NCI-H510A treated with DMSO at 0.1 percent for 48 hours (cell line): ENCODE measurements around the gene INTS7.

Experiments
- DNase-seq: peaks from one replicate; lab custom pipeline; 2025; lab: John Stamatoyannopoulos, UW

INTS7 gene, protein sequence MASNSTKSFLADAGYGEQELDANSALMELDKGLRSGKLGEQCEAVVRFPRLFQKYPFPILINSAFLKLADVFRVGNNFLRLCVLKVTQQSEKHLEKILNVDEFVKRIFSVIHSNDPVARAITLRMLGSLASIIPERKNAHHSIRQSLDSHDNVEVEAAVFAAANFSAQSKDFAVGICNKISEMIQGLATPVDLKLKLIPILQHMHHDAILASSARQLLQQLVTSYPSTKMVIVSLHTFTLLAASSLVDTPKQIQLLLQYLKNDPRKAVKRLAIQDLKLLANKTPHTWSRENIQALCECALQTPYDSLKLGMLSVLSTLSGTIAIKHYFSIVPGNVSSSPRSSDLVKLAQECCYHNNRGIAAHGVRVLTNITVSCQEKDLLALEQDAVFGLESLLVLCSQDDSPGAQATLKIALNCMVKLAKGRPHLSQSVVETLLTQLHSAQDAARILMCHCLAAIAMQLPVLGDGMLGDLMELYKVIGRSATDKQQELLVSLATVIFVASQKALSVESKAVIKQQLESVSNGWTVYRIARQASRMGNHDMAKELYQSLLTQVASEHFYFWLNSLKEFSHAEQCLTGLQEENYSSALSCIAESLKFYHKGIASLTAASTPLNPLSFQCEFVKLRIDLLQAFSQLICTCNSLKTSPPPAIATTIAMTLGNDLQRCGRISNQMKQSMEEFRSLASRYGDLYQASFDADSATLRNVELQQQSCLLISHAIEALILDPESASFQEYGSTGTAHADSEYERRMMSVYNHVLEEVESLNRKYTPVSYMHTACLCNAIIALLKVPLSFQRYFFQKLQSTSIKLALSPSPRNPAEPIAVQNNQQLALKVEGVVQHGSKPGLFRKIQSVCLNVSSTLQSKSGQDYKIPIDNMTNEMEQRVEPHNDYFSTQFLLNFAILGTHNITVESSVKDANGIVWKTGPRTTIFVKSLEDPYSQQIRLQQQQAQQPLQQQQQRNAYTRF

DNA sequence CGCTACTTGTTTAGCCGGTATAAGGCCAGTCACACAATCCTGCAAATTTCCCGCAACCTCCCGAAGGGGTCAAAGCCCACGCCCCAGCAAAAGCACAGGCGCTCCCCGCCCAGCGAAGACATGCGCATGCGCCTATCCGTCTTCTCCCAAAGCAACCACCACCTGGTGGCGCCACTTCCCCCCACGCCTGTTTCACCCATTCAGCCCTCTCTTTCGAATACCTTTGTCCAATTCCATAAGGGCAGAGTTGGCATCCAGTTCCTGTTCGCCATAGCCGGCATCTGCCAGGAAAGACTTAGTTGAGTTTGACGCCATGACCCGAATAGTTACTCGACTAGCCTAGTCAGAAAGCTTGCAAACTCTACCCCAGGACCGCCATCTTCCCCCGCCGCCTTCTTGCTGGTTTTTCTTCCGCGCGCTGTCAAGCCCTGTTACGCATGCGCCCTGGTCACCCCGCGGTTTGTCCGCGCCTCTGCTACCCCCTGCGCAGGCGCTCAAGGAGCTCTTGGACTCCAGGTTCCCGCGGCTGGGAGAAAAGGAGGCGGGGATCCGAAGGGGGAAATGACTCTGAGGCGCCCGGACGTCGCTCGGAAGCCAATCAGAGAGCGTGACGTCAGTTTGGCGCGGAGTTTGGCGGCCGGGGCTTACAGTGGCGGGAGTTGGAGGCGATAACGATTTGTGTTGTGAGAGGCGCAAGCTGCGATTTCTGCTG, at the start of gene INTS7, which contains the start of gene DTL:
TSS of gene INTS7 (minus strand) at position 435 of the 712 bp plus-strand sequence. CDS start at position 315, 120 bp downstream.
TSS of gene DTL (plus strand) at position 626 of the 712 bp plus-strand sequence. CDS start 143 bp downstream, outside the sequence.
- peak; percentile 99 for DNase-seq

GRCh38 chr1:212082765-212083406, 47.5 kb upstream of the INTS7 start:
- DNase-seq, result no peak

DNA sequence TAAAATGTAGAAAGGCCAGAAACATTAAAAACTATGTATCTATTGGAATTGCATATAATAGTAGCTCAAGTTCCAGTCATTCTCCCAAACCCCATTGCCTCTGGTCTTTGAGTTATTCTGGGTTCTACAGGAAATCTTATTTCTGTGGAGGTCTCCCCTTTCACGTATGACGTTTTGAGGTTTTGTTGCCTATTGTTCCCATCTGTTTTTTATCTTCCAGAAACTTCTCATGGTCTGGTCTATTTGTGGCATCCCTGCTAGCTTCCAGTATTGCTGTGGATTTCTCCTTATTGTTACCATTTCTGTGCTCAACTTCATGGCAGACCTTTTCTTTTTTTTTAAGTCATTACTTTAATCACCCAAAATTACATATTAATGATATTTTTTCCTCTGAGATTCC, 43.5 kb upstream of the INTS7 start:
- no peak for DNase-seq

DNA sequence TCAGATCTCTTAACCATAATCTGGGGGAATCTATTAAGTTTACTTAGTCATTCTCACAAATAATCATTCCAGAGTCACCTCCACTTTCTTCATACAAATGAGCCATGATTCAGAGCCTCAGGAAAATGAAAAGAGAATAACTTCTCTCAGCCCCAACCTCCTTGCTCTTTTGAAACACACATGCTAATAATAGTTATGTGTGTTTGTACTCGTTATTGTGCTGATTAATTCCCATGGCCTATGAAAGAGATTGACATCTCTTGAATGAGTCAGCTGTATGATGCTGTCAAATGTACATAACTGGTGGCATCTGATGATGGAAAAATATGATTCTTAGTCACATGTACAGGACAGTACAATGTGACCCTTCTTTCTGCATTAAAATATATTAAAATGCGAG, 41.7 kb upstream of the INTS7 start:
- no peak for DNase-seq

DNA sequence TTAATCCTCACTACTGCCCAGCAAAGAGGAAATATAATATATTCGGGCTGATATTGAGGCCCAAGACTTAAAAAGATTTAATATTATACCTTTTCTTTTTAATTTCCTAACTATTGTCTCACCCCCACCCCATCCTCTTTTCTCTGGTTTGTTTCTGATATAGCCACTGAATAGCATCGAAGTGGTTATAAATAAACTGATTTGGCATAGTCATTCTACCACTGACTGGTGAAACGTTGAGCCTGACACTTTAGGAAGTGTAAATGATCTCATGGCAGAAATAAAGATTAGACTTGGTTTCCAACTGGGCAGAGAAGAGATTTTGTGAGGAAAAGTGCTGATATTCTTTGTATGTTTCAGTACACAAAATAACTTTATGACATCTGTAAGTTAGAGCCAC, 39.5 kb upstream of the INTS7 start:
- no peak for DNase-seq

DNA sequence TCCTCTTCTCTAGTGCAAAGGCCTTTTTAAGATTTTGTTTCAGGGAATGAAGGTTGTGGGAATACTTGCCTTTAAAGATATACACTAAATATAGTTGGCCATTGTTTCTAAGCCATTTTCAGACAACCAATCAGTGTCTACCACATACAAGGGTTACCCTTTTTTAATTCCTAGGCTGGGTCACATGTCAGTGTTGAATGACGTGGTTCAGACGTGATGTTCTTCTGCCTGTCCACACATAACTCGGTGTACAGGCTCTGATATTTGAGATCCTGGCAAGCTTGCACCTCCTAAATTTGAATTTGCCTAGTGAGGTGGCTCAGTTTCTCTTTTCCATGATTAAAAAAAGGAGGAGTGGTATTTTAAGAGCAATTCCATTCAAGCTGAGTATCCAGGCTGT, 39.0 kb upstream of the INTS7 start:
- no peak for DNase-seq

GRCh38 chr1:212073490-212073889, 38.1 kb upstream of the INTS7 start:
- no peak for DNase-seq

GRCh38 chr1:212072047-212072446, 36.7 kb upstream of the INTS7 start:
- no peak for DNase-seq

- peak; percentile 38 for DNase-seq
Measured at GRCh38 chr1:212070720-212071302, 35.5 kb upstream of the INTS7 start.

DNA sequence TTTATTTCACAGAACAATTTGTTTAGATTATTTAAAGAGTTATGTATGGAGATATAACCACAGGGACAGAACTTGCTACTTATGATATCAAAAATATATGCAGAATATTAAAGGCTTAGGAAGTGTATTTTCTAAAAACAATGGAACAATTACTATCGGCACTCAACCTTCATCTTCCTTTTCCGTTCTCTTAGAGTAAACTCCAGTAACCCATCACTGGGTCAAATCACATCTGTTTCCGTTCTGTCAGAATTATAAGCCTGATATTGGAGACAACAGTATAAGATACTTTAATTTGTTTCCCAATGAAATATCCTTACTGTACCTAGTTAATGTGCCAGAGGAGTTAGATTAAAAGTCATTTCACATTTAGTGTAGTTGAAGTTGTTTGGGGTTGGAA, 32.4 kb upstream of the INTS7 start:
- no peak for DNase-seq

GRCh38 chr1:212062832-212063438, 27.6 kb upstream of the INTS7 start:
- peak; percentile 47 for DNase-seq

GRCh38 chr1:212060632-212061472, 25.5 kb upstream of the INTS7 start:
- no peak for DNase-seq

GRCh38 chr1:212055333-212055732, 20.0 kb upstream of the INTS7 start:
- no peak for DNase-seq

DNA sequence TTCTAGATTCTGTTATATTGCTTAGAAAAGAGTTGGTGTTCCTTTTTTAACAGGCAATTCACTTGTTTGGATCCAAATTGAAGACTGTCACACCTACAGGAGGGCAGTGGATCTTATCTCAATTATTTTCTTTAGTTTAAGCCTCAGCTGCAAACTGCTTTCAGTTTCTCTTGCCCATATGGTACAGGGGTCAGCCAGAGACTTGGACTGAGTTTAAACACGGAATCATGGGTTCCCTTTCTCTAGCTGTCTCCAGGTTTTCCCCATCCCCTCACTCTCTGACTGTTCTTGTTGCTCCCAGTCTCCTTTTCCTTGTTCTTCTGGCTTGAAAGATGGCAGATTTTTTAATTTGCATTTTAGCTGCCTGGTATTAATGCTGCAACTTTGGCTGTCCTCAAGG, 18.6 kb upstream of the INTS7 start:
- DNase-seq, result no peak

DNA sequence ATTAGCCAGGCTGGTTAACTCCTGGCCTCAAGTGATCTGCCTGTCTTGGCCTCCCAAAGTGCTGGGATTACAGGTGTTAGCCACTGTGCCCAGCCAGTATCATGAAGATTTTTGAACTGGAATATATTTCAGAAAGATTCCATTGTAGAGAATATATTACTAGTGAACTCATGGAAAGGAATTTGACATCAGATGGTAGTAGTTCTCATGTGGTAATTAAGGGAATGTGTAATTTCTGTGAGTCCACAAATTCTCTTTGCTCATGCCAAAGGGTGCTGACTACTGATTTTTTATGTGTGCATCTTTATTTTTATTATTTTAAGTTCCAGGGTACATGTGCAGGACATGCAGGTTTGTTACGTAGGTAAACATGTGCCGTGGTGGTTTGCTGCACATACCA, 10.6 kb upstream of the INTS7 start:
- DNase-seq, result no peak

DNA sequence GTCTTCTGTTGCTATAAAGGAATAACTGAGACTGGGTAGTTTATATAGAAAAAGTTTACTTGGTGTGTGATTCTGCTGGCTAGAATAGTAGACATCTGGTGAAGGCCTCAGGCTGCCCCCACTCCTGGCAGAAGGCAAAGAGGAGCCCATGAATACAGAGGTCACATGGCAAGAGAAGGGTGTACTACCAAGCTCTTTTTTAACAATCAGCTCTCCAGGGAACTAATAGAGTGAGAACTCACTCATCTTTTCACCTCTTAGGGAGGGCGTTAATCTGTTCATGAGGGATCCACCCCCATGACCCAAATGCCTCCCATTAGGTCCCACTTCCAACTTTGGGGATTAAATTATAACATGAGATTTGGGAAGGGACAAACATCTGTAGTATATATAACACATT, 9.5 kb upstream of the INTS7 start:
- no peak for DNase-seq

DNA sequence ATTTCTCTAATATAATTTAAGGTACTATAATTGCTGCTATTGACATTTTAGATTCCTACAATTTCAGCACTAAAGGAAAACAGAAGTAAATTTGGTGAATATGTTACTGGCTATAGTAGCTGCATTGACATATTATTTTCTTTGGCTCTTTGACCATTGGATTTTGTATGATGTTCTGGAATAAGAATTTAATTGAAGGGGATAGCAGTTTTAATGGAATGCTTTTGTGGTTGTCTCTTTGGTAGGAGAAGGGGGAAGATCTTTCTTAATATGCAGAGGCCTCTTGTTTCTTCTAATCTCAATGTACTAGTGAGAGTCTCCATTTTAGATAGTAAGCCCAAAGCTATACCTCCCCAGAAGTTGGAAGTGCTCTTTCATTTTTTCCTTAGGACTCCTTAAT, 7.1 kb upstream of the INTS7 start:
- DNase-seq, result no peak

GRCh38 chr1:212040629-212041412, 5.5 kb upstream of the INTS7 start:
- no peak for DNase-seq

GRCh38 chr1:212039622-212040021, 4.3 kb upstream of the INTS7 start:
- no peak for DNase-seq
